ENCODE measurements around the gene CD86. TPM values are rescaled to one million over a fixed set of nuclear protein-coding genes. Genes with fewer than 3 reads are reported as not detected.

CD86 gene
- total and polyA plus RNA-seq, 2 of the 8 experiments (the other 6 are each of a cell fraction or from before 2014, with no cell fraction given) = 0.12 to 0.30 TPM

DNA sequence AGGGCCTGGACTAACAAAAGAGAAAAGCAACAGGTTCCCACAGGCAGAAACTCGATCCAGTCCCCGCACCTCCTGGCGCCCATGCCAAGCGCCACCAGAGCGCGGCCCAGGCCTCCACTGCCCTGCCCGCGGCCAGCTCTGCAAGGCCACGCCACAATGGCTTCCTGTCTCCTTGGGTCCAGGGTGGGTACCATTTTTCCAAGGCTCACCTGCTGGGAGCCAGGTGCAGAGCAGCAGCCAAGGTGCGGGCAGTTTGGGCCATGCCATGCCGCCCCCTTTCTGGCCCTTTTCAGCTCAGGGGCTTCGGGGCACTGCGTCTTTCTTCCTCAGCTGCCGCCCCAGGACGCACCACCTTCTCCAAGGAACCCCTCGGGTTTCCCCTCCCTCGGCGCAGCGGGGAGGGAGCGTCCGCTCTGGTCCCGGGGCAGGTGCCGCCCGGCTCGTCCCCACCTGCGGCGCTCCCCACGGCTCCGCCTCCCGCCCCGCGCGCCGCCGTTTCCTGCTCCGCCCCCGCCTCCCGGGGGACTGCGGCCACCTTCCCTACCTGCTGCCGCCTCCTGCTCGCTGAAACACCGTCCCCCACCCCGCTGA, 33.3 kb upstream of the CD86 start, which contains the start of gene ILDR1:
Gene ILDR1, minus strand, starts transcription at position 437 of the 591 bp plus-strand sequence. Its CDS starts 170 bp downstream, at position 267.
- Histone ChIP-seq H3K36me3 (ENCODE audit: control insufficient read depth in 2 of 4, insufficient read depth in 4 of 4, low read length in 3 of 4) (no peaks in the 10 kb centered on the region), H3K79me2 (ENCODE audit: control insufficient read depth in 1 of 2, insufficient read depth in 2 of 2, low read length in 2 of 2) (no peaks in the 10 kb centered on the region), H3K9me3 (ENCODE audit: insufficient read depth in 2 of 2, low read depth in 1 of 2, low read length in 1 of 2) (no peaks in the 10 kb centered on the region), H3K18ac (ENCODE audit: extremely low read depth, low read length) (peak within 1 kb of the TSS; percentile 79; the same call in 1 of the 2 replicates), H3K14ac (ENCODE audit: insufficient read length) (no peak within 1 kb of the TSS), H4K20me1 (replicated peaks in 1 of 2; ENCODE audit: control insufficient read depth in 1 of 2, insufficient read depth in 2 of 2, low read length in 2 of 2) (no peaks in the 10 kb centered on the region), H4K5ac (ENCODE audit: insufficient read length, low read depth, low read length) (peak within 1 kb of the TSS; percentile 44), H3K27me3 (replicated peaks in 1 of 4; ENCODE audit: control insufficient read depth in 3 of 4, extremely low read depth in 1 of 4, insufficient read depth in 3 of 4, low read length in 3 of 4) (no peaks in the 10 kb centered on the region; a peak in 2 of 7 replicates), H2BK15ac (ENCODE audit: low read length) (peak within 1 kb of the TSS; percentile 76), H2BK12ac (ENCODE audit: low read depth, low read length) (peak within 1 kb of the TSS; percentile 85; the same call in 1 of the 2 replicates), H3K23me2 (ENCODE audit: low read depth, low read length) (peaks cover 3% of the 10 kb centered on the region; the same call in 1 of the 2 replicates), H3K4me3 (ENCODE audit: extremely low read depth in 1 of 4, insufficient read depth in 2 of 4, low read depth in 3 of 4, low read length in 4 of 4) (peak within 1 kb of the TSS; percentile 63 to 78 (median 73)), H3K9ac (replicated peaks in 1 of 4; ENCODE audit: extremely low read depth in 1 of 4, low read depth in 3 of 4, low read length in 3 of 4) (peak within 1 kb of the TSS in 3 of 4 experiments; percentile 74 to 83 (median 76); a peak in 6 of 7 replicates), H2AK5ac (ENCODE audit: low read depth, low read length) (no peak within 1 kb of the TSS), H3K4me1 (replicated peaks in 1 of 4; ENCODE audit: control insufficient read depth in 3 of 4, insufficient read depth in 4 of 4, low read length in 3 of 4) (no peaks in the 10 kb centered on the region; a peak in 3 of 7 replicates), H3K27ac (ENCODE audit: low read depth, low read length) (no peak within 1 kb of the TSS; the same call in 1 of the 2 replicates), H2AFZ (ENCODE audit: low read length) (peak within 1 kb of the TSS; percentile 84; the same call in 1 of the 2 replicates), H2BK120ac (replicated peaks; ENCODE audit: low read depth, low read length) (no peak within 1 kb of the TSS), H3K23ac (ENCODE audit: insufficient read length) (no peak within 1 kb of the TSS), H2BK5ac (ENCODE audit: low read depth, low read length) (peak within 1 kb of the TSS; percentile 81), H2BK20ac (ENCODE audit: low read length) (0 out of 2 replicates have a peak within 1 kb of the TSS, but pooled peaks have one; percentile 25), H3K56ac (replicated peaks; ENCODE audit: insufficient read length, low read depth, low read length) (peak within 1 kb of the TSS; percentile 56), H3K4me2 (ENCODE audit: insufficient read depth in 1 of 2, low read depth in 2 of 2, low read length in 2 of 2) (peak within 1 kb of the TSS; percentile 73 to 84), H4K91ac (replicated peaks; ENCODE audit: insufficient read length, low read length) (peak within 1 kb of the TSS; percentile 83), H4K8ac (ENCODE audit: extremely low read depth, insufficient read depth, low read length) (peak within 1 kb of the TSS; percentile 96), H3K4ac (replicated peaks; ENCODE audit: insufficient read length, low read depth, low read length) (no peak within 1 kb of the TSS), H3K79me1 (ENCODE audit: low read depth, low read length) (no peaks in the 10 kb centered on the region; the same call in 1 of the 2 replicates)
- peak; percentile 10 to 79 for DNase-seq (ENCODE audit: low read depth in 1 of 2, low spot score in 2 of 2)
- 4% methylated on average over 25 of the region's 43 CpGs; no CpG with 5 or more reads in 1 of the 2 experiments for WGBS, 2 experiments (ENCODE audit: extremely low coverage in 1 of 2, insufficient coverage in 1 of 2, insufficient read length in 1 of 2, insufficient replicate concordance in 2 of 2, low coverage in 1 of 2, low lambda C conversion rate in 2 of 2, missing lambda C conversion rate in 1 of 2)
- ChIA-PET POLR2A (ENCODE audit: partially characterized antibody) (interaction anchor here (0.6 to 1.2 kb wide), 3 partner anchors 15 to 363 kb away, joined by 3 read pairs; no protein-coding TSS in a partner anchor), CTCF (ENCODE audit: partially characterized antibody) (interaction anchor here (1.4 to 2.8 kb wide), 2 partner anchors 20 to 26 kb away, joined by 3 to 9 read pairs; no protein-coding TSS in a partner anchor)
- FAIRE-seq = no peak
- TF ChIP-seq CHD1 (IDR thresholded peaks at IDR 0.05; ENCODE audit: low read depth, low read length) (no peak), BRCA1 (IDR thresholded peaks at IDR 0.05; ENCODE audit: low read depth, low read length) (no peak), SP2 (IDR thresholded peaks at IDR 0.05; ENCODE audit: low read length) (no peak), POLR2AphosphoS5 (IDR thresholded peaks at IDR 0.05; ENCODE audit: low read depth, low read length) (peak; percentile 54)
